SJSA1 (cell line): Measurements from ENCODE around the gene AURKA. TPM values are rescaled to one million over a fixed set of nuclear protein-coding genes. Genes with fewer than 3 reads are reported as not detected.

Source experiments
- DNase-seq, 2 experiments: peaks; one replicate each; pipeline ENCODE4 v3.0.0-alpha.2; 2015 to 2020; ENCODE audit warnings: low spot score in 2 of 2, low read depth in 1 of 2
- H3K27ac ChIP-seq: fragments of 250-450 bp; sonication (Bioruptor Pico); 2 replicates; pipeline ENCODE4 v1.5.1; 2020; ENCODE audit warnings: mild to moderate bottlenecking, moderate library complexity
- H3K27me3 ChIP-seq: fragments of 250-450 bp; sonication (Bioruptor Pico); replicated peaks from 2 replicates; pipeline ENCODE4 v1.5.1; 2020; ENCODE audit warnings: mild to moderate bottlenecking, moderate library complexity
- H3K36me3 ChIP-seq: fragments of 250-450 bp; sonication (Bioruptor Pico); 2 replicates; pipeline ENCODE4 v1.5.1; 2020; ENCODE audit warnings: mild to moderate bottlenecking
- H3K4me1 ChIP-seq: fragments of 250-450 bp; sonication (Bioruptor Pico); replicated peaks from 2 replicates; pipeline ENCODE4 v1.6.1; 2021; ENCODE audit warnings: mild to moderate bottlenecking
- H3K4me3 ChIP-seq: fragments of 250-450 bp; sonication (Bioruptor Pico); 2 replicates; pipeline ENCODE4 v1.5.1; 2020; ENCODE audit warnings: mild to moderate bottlenecking
- H3K9me3 ChIP-seq: fragments of 250-450 bp; sonication (Bioruptor Pico); replicated peaks from 2 replicates; pipeline ENCODE4 v1.5.1; 2020; ENCODE audit warnings: mild to moderate bottlenecking
- total RNA-seq: library from RNA; depleted of rRNA; stranded (reverse); fragments of >200 nt; shearing (Covaris generic); gene quantifications from 2 replicates; pipeline ENCODE4 v1.2.3, GENCODE V29; 2014

Gene AURKA
- total RNA-seq, 1 experiment from 2014 or later = 132 TPM

- Histone ChIP-seq H3K4me1 (0 out of 2 replicates have a peak, but pooled peaks cover 3% of the 10 kb centered on the region), H3K36me3 (peaks cover 97% of the 10 kb centered on the region), H3K27ac (no peak overlapping the region)
These were observed 18.1 kb downstream of the AURKA start for GRCh38 chr20:56373942-56374341.

GRCh38 chr20:56372850-56373249, 19.2 kb downstream of the AURKA start:
- Histone ChIP-seq H3K4me3 (no peak overlapping the region), H3K4me1 (0 out of 2 replicates have a peak, but pooled peaks cover 3% of the 10 kb centered on the region), H3K27me3 (no peaks in the 10 kb centered on the region), H3K9me3 (0 out of 2 replicates have a peak, but pooled peaks cover 3% of the 10 kb centered on the region), H3K27ac (no peak overlapping the region), H3K36me3 (peaks cover 93% of the 10 kb centered on the region)
- no peak for DNase-seq

More at GRCh38 chr20:56373942-56374341, 18.1 kb downstream of the AURKA start:
- no peak overlapping the region for H3K4me3 ChIP-seq
- H3K27me3 ChIP-seq = no peaks in the 10 kb centered on the region
- H3K9me3 ChIP-seq = no peaks in the 10 kb centered on the region
- DNase-seq = no peak

- Histone ChIP-seq H3K36me3 (peaks cover 84% of the 10 kb centered on the region), H3K9me3 (0 out of 2 replicates have a peak, but pooled peaks cover 3% of the 10 kb centered on the region), H3K4me1 (0 out of 2 replicates have a peak, but pooled peaks cover 3% of the 10 kb centered on the region), H3K4me3 (no peak overlapping the region), H3K27ac (no peak overlapping the region), H3K27me3 (no peaks in the 10 kb centered on the region)
- DNase-seq = no peak
These were observed 20.0 kb downstream of the AURKA start for GRCh38 chr20:56371977-56372376.

GRCh38 chr20:56369179-56369578, 22.8 kb downstream of the AURKA start:
- H3K36me3 ChIP-seq = peaks cover 63% of the 10 kb centered on the region
- H3K4me1 ChIP-seq = 0 out of 2 replicates have a peak, but pooled peaks cover 3% of the 10 kb centered on the region
- H3K9me3 ChIP-seq = 0 out of 2 replicates have a peak, but pooled peaks cover 3% of the 10 kb centered on the region
- H3K27me3 ChIP-seq = no peaks in the 10 kb centered on the region
- no peak for DNase-seq
- no peak overlapping the region for H3K4me3 ChIP-seq
- no peak overlapping the region for H3K27ac ChIP-seq

- Histone ChIP-seq H3K36me3 (peaks cover 57% of the 10 kb centered on the region), H3K27ac (no peak overlapping the region), H3K9me3 (0 out of 2 replicates have a peak, but pooled peaks cover 3% of the 10 kb centered on the region), H3K4me1 (no peaks in the 10 kb centered on the region), H3K4me3 (no peak overlapping the region), H3K27me3 (no peaks in the 10 kb centered on the region)
- DNase-seq = no peak
These were observed 23.5 kb downstream of the AURKA start for GRCh38 chr20:56368351-56369134.

GRCh38 chr20:56363491-56363890, 28.5 kb downstream of the AURKA start:
- Histone ChIP-seq H3K4me3 (no peak overlapping the region), H3K4me1 (peaks cover 12% of the 10 kb centered on the region), H3K27ac (no peak overlapping the region), H3K9me3 (0 out of 2 replicates have a peak, but pooled peaks cover under 1% of the 10 kb centered on the region), H3K36me3 (peaks cover 14% of the 10 kb centered on the region), H3K27me3 (no peaks in the 10 kb centered on the region)
- DNase-seq = no peak

GRCh38 chr20:56362833-56363413, 29.1 kb downstream of the AURKA start:
- H3K27me3 ChIP-seq = no peaks in the 10 kb centered on the region
- no peak for DNase-seq
- H3K27ac ChIP-seq = no peak overlapping the region
- H3K9me3 ChIP-seq = no peaks in the 10 kb centered on the region
- H3K4me1 ChIP-seq = peaks cover 16% of the 10 kb centered on the region
- no peak overlapping the region for H3K4me3 ChIP-seq
- H3K36me3 ChIP-seq = peaks cover 12% of the 10 kb centered on the region

- Histone ChIP-seq H3K9me3 (no peaks in the 10 kb centered on the region), H3K4me3 (no peak overlapping the region), H3K4me1 (peaks cover 16% of the 10 kb centered on the region), H3K27me3 (no peaks in the 10 kb centered on the region), H3K36me3 (peaks cover 12% of the 10 kb centered on the region), H3K27ac (no peak overlapping the region)
- no peak for DNase-seq
These were observed 30.1 kb downstream of the AURKA start for GRCh38 chr20:56361900-56362299.

GRCh38 chr20:56360908-56361205, 31.2 kb downstream of the AURKA start:
- Histone ChIP-seq H3K4me1 (peaks cover 16% of the 10 kb centered on the region), H3K36me3 (peaks cover 7% of the 10 kb centered on the region; the same call in 1 of the 2 replicates), H3K9me3 (no peaks in the 10 kb centered on the region), H3K4me3 (no peak overlapping the region), H3K27ac (no peak overlapping the region), H3K27me3 (no peaks in the 10 kb centered on the region; the same call in 1 of the 2 replicates)
- DNase-seq = no peak

- Histone ChIP-seq H3K27ac (no peak overlapping the region; the same call in 1 of the 2 replicates), H3K36me3 (peaks cover 7% of the 10 kb centered on the region; the same call in 1 of the 2 replicates), H3K27me3 (no peaks in the 10 kb centered on the region; the same call in 1 of the 2 replicates), H3K4me3 (peak overlapping the region; percentile 77), H3K4me1 (peaks cover 16% of the 10 kb centered on the region), H3K9me3 (no peaks in the 10 kb centered on the region)
- DNase-seq = no peak
These were observed 31.7 kb downstream of the AURKA start for GRCh38 chr20:56360133-56360907.

GRCh38 chr20:56359212-56360132, 32.5 kb downstream of the AURKA start:
- peak; percentile 59 to 65 for DNase-seq
- Histone ChIP-seq H3K27ac (peak overlapping the region; percentile 13; the same call in 1 of the 2 replicates), H3K27me3 (no peaks in the 10 kb centered on the region; the same call in 1 of the 2 replicates), H3K9me3 (no peaks in the 10 kb centered on the region), H3K4me3 (peak overlapping the region; percentile 77), H3K36me3 (peaks cover 7% of the 10 kb centered on the region; the same call in 1 of the 2 replicates), H3K4me1 (peaks cover 16% of the 10 kb centered on the region)

- H3K9me3 ChIP-seq = no peaks in the 10 kb centered on the region
These were observed 33.3 kb downstream of the AURKA start, which contains the start of gene FAM210B for GRCh38 chr20:56358600-56359211. FAM210B (plus strand) TSS chr20:56358974; CDS start chr20:56359006, 32 bp downstream.

More at GRCh38 chr20:56358600-56359211, 33.3 kb downstream of the AURKA start, which contains the start of gene FAM210B:
- DNase-seq = peak; percentile 70 to 86
- Histone ChIP-seq H3K4me1 (peaks cover 16% of the 10 kb centered on the region), H3K27ac (peak within 1 kb of the TSS; percentile 13; the same call in 1 of the 2 replicates), H3K27me3 (no peaks in the 10 kb centered on the region; the same call in 1 of the 2 replicates), H3K4me3 (peak within 1 kb of the TSS; percentile 77), H3K36me3 (peaks cover 7% of the 10 kb centered on the region; the same call in 1 of the 2 replicates)
